H9 (cell line): Measurements from ENCODE around the gene NEK11. TPM values are rescaled to one million over a fixed set of nuclear protein-coding genes. Genes with fewer than 3 reads are reported as not detected.

Experiments used
- DNase-seq: peaks from one replicate; pipeline ENCODE4 v3.0.0-alpha.2; 2017
- H2AFZ ChIP-seq: one replicate; pipeline ENCODE4 v1.6.1; 2013; ENCODE audit warnings: mild to moderate bottlenecking, low read length, control low read depth, moderate library complexity
- H2AK5ac ChIP-seq: 2 replicates; pipeline ENCODE4 v1.6.1; 2013; ENCODE audit warnings: low read length, control low read depth, mixed read lengths; ENCODE audit not compliant: insufficient read length
- H2BK120ac ChIP-seq: one replicate; pipeline ENCODE4 v1.6.1; 2013; ENCODE audit warnings: low read depth, mild to moderate bottlenecking, low read length, control low read depth, inconsistent platforms; ENCODE audit not compliant: poor library complexity, severe bottlenecking
- H2BK12ac ChIP-seq: 2 replicates; pipeline ENCODE4 v1.6.1; 2013; ENCODE audit warnings: low read length, control low read depth, mixed read lengths, low read depth; ENCODE audit not compliant: insufficient read length
- H2BK15ac ChIP-seq: 2 replicates; pipeline ENCODE4 v1.6.1; 2013; ENCODE audit warnings: low read depth, low read length, control low read depth
- H2BK20ac ChIP-seq: one replicate; pipeline ENCODE4 v1.6.1; 2013; ENCODE audit warnings: low read depth, mild to moderate bottlenecking, low read length, control low read depth, inconsistent platforms; ENCODE audit not compliant: poor library complexity, severe bottlenecking
- H2BK5ac ChIP-seq: 2 replicates; pipeline ENCODE4 v1.6.1; 2013; ENCODE audit warnings: low read length, control low read depth, mixed read lengths; ENCODE audit not compliant: insufficient read length
- H3K14ac ChIP-seq: 2 replicates; pipeline ENCODE4 v1.6.1; 2013; ENCODE audit warnings: low read length, control low read depth; ENCODE audit not compliant: insufficient read depth
- H3K18ac ChIP-seq: 2 replicates; pipeline ENCODE4 v1.6.1; 2013; ENCODE audit warnings: low read depth, mild to moderate bottlenecking, mixed read lengths, low read length, control low read depth; ENCODE audit not compliant: insufficient read length
- H3K23ac ChIP-seq: 2 replicates; pipeline ENCODE4 v1.6.1; 2013; ENCODE audit warnings: low read length, control low read depth, mixed read lengths, low read depth; ENCODE audit not compliant: insufficient read length
- H3K23me2 ChIP-seq: 2 replicates; pipeline ENCODE4 v1.6.1; 2013; ENCODE audit warnings: low read depth, mild to moderate bottlenecking, mixed read lengths, low read length, control low read depth; ENCODE audit not compliant: insufficient read length, poor library complexity, severe bottlenecking
- H3K27ac ChIP-seq: 2 replicates; pipeline ENCODE4 v1.5.1; 2013; ENCODE audit warnings: low read length, control low read depth, mixed read lengths, low read depth; ENCODE audit not compliant: insufficient read length
- H3K27me3 ChIP-seq: 2 replicates; pipeline ENCODE4 v1.6.1; 2013; ENCODE audit warnings: low read length, control low read depth, inconsistent platforms; ENCODE audit not compliant: insufficient read depth
- H3K4ac ChIP-seq: 2 replicates; pipeline ENCODE4 v1.6.1; 2013; ENCODE audit warnings: low read depth, mild to moderate bottlenecking, control low read depth, inconsistent platforms, low read length, moderate library complexity
- H3K4me1 ChIP-seq: 2 replicates; pipeline ENCODE4 v1.6.1; 2013; ENCODE audit warnings: low read length, control low read depth, inconsistent platforms; ENCODE audit not compliant: insufficient read depth
- H3K4me2 ChIP-seq: 2 replicates; pipeline ENCODE4 v1.6.1; 2013; ENCODE audit warnings: low read length, control low read depth, mixed read lengths; ENCODE audit not compliant: insufficient read length, insufficient read depth
- H3K56ac ChIP-seq: 2 replicates; pipeline ENCODE4 v1.6.1; 2013; ENCODE audit warnings: low read depth, mild to moderate bottlenecking, mixed read lengths, low read length, control low read depth; ENCODE audit not compliant: insufficient read length
- H3K79me1 ChIP-seq: 2 replicates; pipeline ENCODE4 v1.6.1; 2013; ENCODE audit warnings: low read depth, mild to moderate bottlenecking, moderate library complexity, low read length, control low read depth, inconsistent platforms; ENCODE audit not compliant: insufficient read depth, poor library complexity, severe bottlenecking
- H3K79me2 ChIP-seq: 2 replicates; pipeline ENCODE4 v1.6.1; 2013; ENCODE audit warnings: low read length, control low read depth, inconsistent platforms; ENCODE audit not compliant: insufficient read depth
- H3K9ac ChIP-seq: 2 replicates; pipeline ENCODE4 v1.6.1; 2013; ENCODE audit warnings: low read length, control low read depth, mixed read lengths; ENCODE audit not compliant: insufficient read length; ENCODE audit errors: extremely low read depth
- H3K9me3 ChIP-seq: one replicate; pipeline ENCODE4 v1.6.1; 2013; ENCODE audit warnings: low read depth, low read length, inconsistent platforms; ENCODE audit not compliant: control insufficient read depth
- H3T11ph ChIP-seq: one replicate; pipeline ENCODE4 v1.6.1; 2013; ENCODE audit warnings: mild to moderate bottlenecking, low read length, control low read depth, inconsistent platforms
- H4K20me1 ChIP-seq: one replicate; pipeline ENCODE4 v1.6.1; 2013; ENCODE audit not compliant: control insufficient read depth, insufficient read length, insufficient read depth
- H4K5ac ChIP-seq: 2 replicates; pipeline ENCODE4 v1.6.1; 2013; ENCODE audit warnings: low read depth, mild to moderate bottlenecking, mixed read lengths, low read length, control low read depth; ENCODE audit not compliant: insufficient read length
- H4K8ac ChIP-seq: replicated peaks from 2 replicates; pipeline ENCODE4 v1.6.1; 2013; ENCODE audit warnings: low read length, control low read depth, mixed read lengths, low read depth; ENCODE audit not compliant: insufficient read length
- H4K91ac ChIP-seq: 2 replicates; pipeline ENCODE4 v1.6.1; 2013; ENCODE audit warnings: low read depth, mild to moderate bottlenecking, moderate library complexity, mixed read lengths, low read length, control low read depth; ENCODE audit not compliant: insufficient read length
- H3K27ac Mint-ChIP-seq, 3 experiments: 2 replicates in 2 of 3; 3 replicates in 1 of 3; pipeline ENCODE4 v1.8.0; 2020 to 2021; ENCODE audit warnings: mixed read lengths in 3 of 3, mild to moderate bottlenecking in 1 of 3, moderate library complexity in 1 of 3
- H3K27me3 Mint-ChIP-seq: 2 replicates; pipeline ENCODE4 v1.8.0; 2021; ENCODE audit warnings: low read depth, mild to moderate bottlenecking, moderate library complexity, mixed read lengths
- H3K36me3 Mint-ChIP-seq, 3 experiments: 2 replicates in 2 of 3; 3 replicates in 1 of 3; pipeline ENCODE4 v1.8.0; 2020 to 2021; ENCODE audit warnings: low read depth in 3 of 3, mixed read lengths in 3 of 3; ENCODE audit not compliant: insufficient read depth in 1 of 3
- H3K4me1 Mint-ChIP-seq, 2 experiments: 2 replicates each; pipeline ENCODE4 v1.8.0; 2020; ENCODE audit warnings: mixed read lengths in 2 of 2
- H3K4me3 Mint-ChIP-seq, 2 experiments: 2 replicates in 1 of 2; 3 replicates in 1 of 2; pipeline ENCODE4 v1.8.0; 2020 to 2021; ENCODE audit warnings: mild to moderate bottlenecking in 2 of 2, mixed read lengths in 2 of 2, moderate library complexity in 1 of 2
- H3K9me3 Mint-ChIP-seq, 2 experiments: 2 replicates in 1 of 2; 3 replicates in 1 of 2; pipeline ENCODE4 v1.8.0; 2020; ENCODE audit warnings: mild to moderate bottlenecking in 2 of 2, mixed read lengths in 2 of 2, moderate library complexity in 1 of 2
- CTCF ChIP-seq: fragments of 200-600 bp; sonication (generic); conservative IDR thresholded peaks from 3 replicates; pipeline ENCODE4 v1.8.0; 2021; ENCODE audit warnings: antibody characterized with exemption, mild to moderate bottlenecking
- WGBS: extraction: QIAGEN DNeasy Blood & Tissue Kit; methylation state at CpG from one replicate; pipeline ENCODE4 v1.1.7; 2013; ENCODE audit warnings: missing lambda C conversion rate, low lambda C conversion rate, mixed read lengths; ENCODE audit not compliant: insufficient read length; ENCODE audit errors: extremely low coverage; 5-methylcytosine and 5-hydroxymethylcytosine counted together
- total RNA-seq: library from RNA; stranded (reverse); gene quantifications from 2 replicates; pipeline ENCODE4 v1.2.1, GENCODE V29; 2021

The NEK11 gene
- total RNA-seq, 1 experiment from 2014 or later: 2.5 TPM

GRCh38 chr3:131036200-131036816 lies 9.6 kb downstream of the NEK11 start:
- no peak overlapping the region for H4K5ac ChIP-seq
- H3K79me1 ChIP-seq: no peaks in the 10 kb centered on the region
- Mint-ChIP-seq H3K27ac (no peak overlapping the region), H3K9me3 (no peaks in the 10 kb centered on the region), H3K4me1 (no peaks in the 10 kb centered on the region), H3K36me3 (peaks cover 0 to under 1% (median 0%) of the 10 kb centered on the region in 3 experiments; a peak in 1 of 7 replicates), H3K4me3 (no peak overlapping the region), H3K27me3 (no peaks in the 10 kb centered on the region)
- H2BK15ac ChIP-seq: no peak overlapping the region
- no peak for DNase-seq
- H3K27ac ChIP-seq: no peak overlapping the region
- no peak overlapping the region for H2BK20ac ChIP-seq
- no peak overlapping the region for H3K4ac ChIP-seq
- no peak overlapping the region for H2BK5ac ChIP-seq
- no peaks in the 10 kb centered on the region for H3K23me2 ChIP-seq
- no peak overlapping the region for H2BK120ac ChIP-seq
- no CpG with 5 or more reads among the region's 1 CpG for WGBS
- no peak overlapping the region for H2AK5ac ChIP-seq
- H3K23ac ChIP-seq: no peak overlapping the region
- no peaks in the 10 kb centered on the region for H3K4me1 ChIP-seq
- H4K20me1 ChIP-seq: no peaks in the 10 kb centered on the region
- TF ChIP-seq CTCF: no peak
- no peak overlapping the region for H3K18ac ChIP-seq
- H3K27me3 ChIP-seq: no peaks in the 10 kb centered on the region
- no peak overlapping the region for H3K14ac ChIP-seq
- no peak overlapping the region for H3T11ph ChIP-seq
- H2AFZ ChIP-seq: no peak overlapping the region
- no peak overlapping the region for H4K8ac ChIP-seq
- H4K91ac ChIP-seq: no peak overlapping the region
- H2BK12ac ChIP-seq: no peak overlapping the region
- no peak overlapping the region for H3K9ac ChIP-seq
- no peak overlapping the region for H3K56ac ChIP-seq
- no peak overlapping the region for H3K4me2 ChIP-seq
- H3K9me3 ChIP-seq: no peaks in the 10 kb centered on the region
- no peaks in the 10 kb centered on the region for H3K79me2 ChIP-seq
